Measurements from ENCODE around the gene CDK19. TPM values are rescaled to one million over a fixed set of nuclear protein-coding genes. Genes with fewer than 3 reads are reported as not detected.

The CDK19 gene
- total and polyA plus RNA-seq, 2 of the 13 experiments (the other 11 are each of a cell fraction or from before 2014, with no cell fraction given) = 13.4 to 27.0 TPM

GRCh38 chr6:110687326-110687725, 127.9 kb downstream of the CDK19 start (continued):
- no peak for TF ChIP-seq HIC2 (CRISPR knock-in tag; IDR thresholded peaks at IDR 0.05; ENCODE audit: low read depth)
- TF ChIP-seq KDM5A (IDR thresholded peaks at IDR 0.05; ENCODE audit: borderline replicate concordance, low read length) = no peak
- no peak for TF ChIP-seq ZNF674 (CRISPR knock-in tag; IDR thresholded peaks at IDR 0.05; ENCODE audit: low read depth)

GRCh38 chr6:110683241-110683640, 132.0 kb downstream of the CDK19 start:
- CTCF ChIA-PET (ENCODE audit: low intra/inter-chr PET ratio, low total read pairs) = no interaction called here
- DNase-seq (ENCODE audit: low spot score) = no peak
- Histone ChIP-seq H3K4me2 (ENCODE audit: low read depth, low read length) (no peak overlapping the region), H3K4me1 (ENCODE audit: insufficient read depth, low read length) (peaks cover 31% of the 10 kb centered on the region), H4K20me1 (ENCODE audit: insufficient read depth, low read length) (no peaks in the 10 kb centered on the region), H3K27ac (ENCODE audit: extremely low read length, insufficient read depth, low read length) (no peak overlapping the region), H3K9ac (ENCODE audit: insufficient read depth, low read depth, low read length) (no peak overlapping the region), H3K79me2 (ENCODE audit: insufficient read depth, low read length) (peaks cover 47% of the 10 kb centered on the region), H2AFZ (ENCODE audit: low read length) (no peak overlapping the region), H3K4me3 (replicated peaks in 1 of 3; ENCODE audit: insufficient read depth in 1 of 3, low read depth in 2 of 3, low read length in 3 of 3) (no peak overlapping the region), H3K36me3 (replicated peaks in 1 of 2; ENCODE audit: control insufficient read depth in 1 of 2, insufficient read depth in 2 of 2, low read length in 2 of 2) (peaks cover 0 to 3% of the 10 kb centered on the region in 2 experiments; a peak in 2 of 5 replicates), H3K27me3 (ENCODE audit: control insufficient read depth in 1 of 2, insufficient read depth in 2 of 2, low read length in 2 of 2) (no peaks in the 10 kb centered on the region), H3K9me3 (ENCODE audit: low read length) (no peaks in the 10 kb centered on the region)
- intact Hi-C loops (cut with micrococcal nuclease; ENCODE audit: unreplicated experiment) = loop anchor here (10.0 kb wide), 1 partner anchor 52 kb away; no protein-coding TSS in a partner anchor
- no peak for ATAC-seq
- in situ Hi-C loops (cut with HindIII; ENCODE audit: extremely low pct_ligation_motif_present, low pct_unique_long_range_greater_than_20kb) = loop anchor here (5.0 to 25.0 kb wide), 3 partner anchors 132 to 304 kb away; partner anchors contain the start of genes CDK19 and RPF2
- WGBS (ENCODE audit: low lambda C conversion rate) = 92% methylated on average over 3 of the region's 3 CpGs
- BruUV-seq (replicated peaks) = no TSS peak
- no peak for FAIRE-seq
- POLR2A ChIA-PET = interaction anchor here (1.3 to 4.7 kb wide), 2 partner anchors 192 to 275 kb away, joined by 5 to 61 read pairs; partner anchors contain the start of genes AMD1 and GTF3C6
- no peak for TF ChIP-seq ZSCAN29 (CRISPR knock-in tag; conservative IDR thresholded peaks at IDR 0.05)
- no peak for TF ChIP-seq ZNF333 (CRISPR knock-in tag; IDR thresholded peaks at IDR 0.05; ENCODE audit: borderline replicate concordance)
- TF ChIP-seq PATZ1 (CRISPR knock-in tag; IDR thresholded peaks at IDR 0.05) = no peak
- TF ChIP-seq, protein P1, sequence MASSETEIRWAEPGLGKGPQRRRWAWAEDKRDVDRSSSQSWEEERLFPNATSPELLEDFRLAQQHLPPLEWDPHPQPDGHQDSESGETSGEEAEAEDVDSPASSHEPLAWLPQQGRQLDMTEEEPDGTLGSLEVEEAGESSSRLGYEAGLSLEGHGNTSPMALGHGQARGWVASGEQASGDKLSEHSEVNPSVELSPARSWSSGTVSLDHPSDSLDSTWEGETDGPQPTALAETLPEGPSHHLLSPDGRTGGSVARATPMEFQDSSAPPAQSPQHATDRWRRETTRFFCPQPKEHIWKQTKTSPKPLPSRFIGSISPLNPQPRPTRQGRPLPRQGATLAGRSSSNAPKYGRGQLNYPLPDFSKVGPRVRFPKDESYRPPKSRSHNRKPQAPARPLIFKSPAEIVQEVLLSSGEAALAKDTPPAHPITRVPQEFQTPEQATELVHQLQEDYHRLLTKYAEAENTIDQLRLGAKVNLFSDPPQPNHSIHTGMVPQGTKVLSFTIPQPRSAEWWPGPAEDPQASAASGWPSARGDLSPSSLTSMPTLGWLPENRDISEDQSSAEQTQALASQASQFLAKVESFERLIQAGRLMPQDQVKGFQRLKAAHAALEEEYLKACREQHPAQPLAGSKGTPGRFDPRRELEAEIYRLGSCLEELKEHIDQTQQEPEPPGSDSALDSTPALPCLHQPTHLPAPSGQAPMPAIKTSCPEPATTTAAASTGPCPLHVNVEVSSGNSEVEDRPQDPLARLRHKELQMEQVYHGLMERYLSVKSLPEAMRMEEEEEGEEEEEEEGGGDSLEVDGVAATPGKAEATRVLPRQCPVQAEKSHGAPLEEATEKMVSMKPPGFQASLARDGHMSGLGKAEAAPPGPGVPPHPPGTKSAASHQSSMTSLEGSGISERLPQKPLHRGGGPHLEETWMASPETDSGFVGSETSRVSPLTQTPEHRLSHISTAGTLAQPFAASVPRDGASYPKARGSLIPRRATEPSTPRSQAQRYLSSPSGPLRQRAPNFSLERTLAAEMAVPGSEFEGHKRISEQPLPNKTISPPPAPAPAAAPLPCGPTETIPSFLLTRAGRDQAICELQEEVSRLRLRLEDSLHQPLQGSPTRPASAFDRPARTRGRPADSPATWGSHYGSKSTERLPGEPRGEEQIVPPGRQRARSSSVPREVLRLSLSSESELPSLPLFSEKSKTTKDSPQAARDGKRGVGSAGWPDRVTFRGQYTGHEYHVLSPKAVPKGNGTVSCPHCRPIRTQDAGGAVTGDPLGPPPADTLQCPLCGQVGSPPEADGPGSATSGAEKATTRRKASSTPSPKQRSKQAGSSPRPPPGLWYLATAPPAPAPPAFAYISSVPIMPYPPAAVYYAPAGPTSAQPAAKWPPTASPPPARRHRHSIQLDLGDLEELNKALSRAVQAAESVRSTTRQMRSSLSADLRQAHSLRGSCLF (CRISPR knock-in tag; IDR thresholded peaks at IDR 0.05; ENCODE audit: borderline replicate concordance) = no peak
- no peak for TF ChIP-seq ZBTB37 (CRISPR knock-in tag; IDR thresholded peaks at IDR 0.05)
- no peak for TF ChIP-seq ZNF264 (CRISPR knock-in tag; IDR thresholded peaks at IDR 0.05)
- TF ChIP-seq ZNF232 (CRISPR knock-in tag; IDR thresholded peaks at IDR 0.05; ENCODE audit: borderline replicate concordance) = no peak
- TF ChIP-seq SRSF4 (IDR thresholded peaks at IDR 0.05; ENCODE audit: low read depth, low read length, poor library complexity, severe bottlenecking) = no peak
- no peak for TF ChIP-seq ARHGAP35 (CRISPR knock-in tag; IDR thresholded peaks at IDR 0.05; ENCODE audit: borderline replicate concordance)

All from HepG2 (cell line).